CD8-positive, alpha-beta memory T cell (primary cell): Measurements from ENCODE around the gene ALPL. TPM values are rescaled to one million over a fixed set of nuclear protein-coding genes. Genes with fewer than 3 reads are reported as not detected.
"Not testable (repeated sequence)": the region's sequence is repeated elsewhere in the genome, so short reads cannot be mapped to it uniquely, and the experiment has no call there.

Experiments used
- CTCF ChIA-PET: fragments of 350-600 bp; sonication (Branson Sonifier 250); formaldehyde crosslinking; loops from one replicate; lab custom pipeline; 2021; ENCODE audit warnings: antibody characterized with exemption; lab: Charles Lee
- POLR2A ChIA-PET: fragments of 350-600 bp; sonication (Branson Sonifier 250); formaldehyde crosslinking; loops from one replicate; lab custom pipeline; 2021; ENCODE audit warnings: antibody characterized with exemption; lab: Charles Lee
- DNase-seq, 5 donors: peaks; one replicate each; pipeline versions ENCODE4 v3.0.0 to v3.0.0-alpha.2; 2020 to 2022; ENCODE audit warnings: mixed read lengths in 1 of 5
- H3K27ac ChIP-seq: one replicate; pipeline ENCODE4 v1.7.0; 2013; ENCODE audit warnings: low read depth, mild to moderate bottlenecking, low read length, moderate library complexity
- H3K27me3 ChIP-seq: 2 replicates; pipeline ENCODE4 v1.7.0; 2013; ENCODE audit warnings: low read length, mild to moderate bottlenecking; ENCODE audit not compliant: insufficient read depth, poor library complexity, severe bottlenecking
- H3K36me3 ChIP-seq: 2 replicates; pipeline ENCODE4 v1.7.0; 2013; ENCODE audit warnings: mild to moderate bottlenecking, low read length, moderate library complexity; ENCODE audit not compliant: insufficient read depth
- H3K4me1 ChIP-seq: 2 replicates; pipeline ENCODE4 v1.7.0; 2013; ENCODE audit warnings: mild to moderate bottlenecking, low read length, moderate library complexity; ENCODE audit not compliant: insufficient read depth
- H3K4me3 ChIP-seq: 2 replicates; pipeline ENCODE4 v1.7.0; 2013; ENCODE audit warnings: mild to moderate bottlenecking, low read length
- H3K9me3 ChIP-seq: 2 replicates; pipeline ENCODE4 v1.7.0; 2013; ENCODE audit warnings: mild to moderate bottlenecking, low read length
- H3K27ac Mint-ChIP-seq, 8 donors: one replicate each; pipeline ENCODE4 v1.8.0; 2020 to 2021; ENCODE audit warnings: mixed read lengths in 8 of 8, mild to moderate bottlenecking in 6 of 8, inconsistent platforms in 3 of 8, moderate library complexity in 3 of 8
- H3K27me3 Mint-ChIP-seq, 2 donors: one replicate each; pipeline ENCODE4 v1.8.0; 2020 to 2021; ENCODE audit warnings: mixed read lengths in 2 of 2, mild to moderate bottlenecking in 1 of 2, moderate library complexity in 1 of 2
- H3K36me3 Mint-ChIP-seq, 3 donors: one replicate each; pipeline ENCODE4 v1.8.0; 2020 to 2021; ENCODE audit warnings: mixed read lengths in 3 of 3, inconsistent platforms in 1 of 3, mild to moderate bottlenecking in 1 of 3
- H3K4me1 Mint-ChIP-seq, 3 donors: one replicate each; pipeline ENCODE4 v1.8.0; 2020 to 2021; ENCODE audit warnings: mixed read lengths in 3 of 3, inconsistent platforms in 1 of 3, mild to moderate bottlenecking in 1 of 3
- H3K4me3 Mint-ChIP-seq, 7 donors: one replicate each; pipeline ENCODE4 v1.8.0; 2020 to 2021; ENCODE audit warnings: mixed read lengths in 7 of 7, mild to moderate bottlenecking in 6 of 7, moderate library complexity in 4 of 7, inconsistent platforms in 2 of 7
- H3K9me3 Mint-ChIP-seq, 5 donors: one replicate each; pipeline ENCODE4 v1.8.0; 2020 to 2022; ENCODE audit warnings: mixed read lengths in 5 of 5, mild to moderate bottlenecking in 3 of 5, moderate library complexity in 2 of 5, inconsistent platforms in 1 of 5
- polyA plus RNA-seq: library from polyadenylated mRNA; unstranded; fragments of 300-500 nt; fragmentation: Illumina TruSeq; gene quantifications from one replicate; pipeline ENCODE4 v1.2.3, GENCODE V29; 2021
- total RNA-seq, 2 experiments: library from RNA; stranded (reverse); gene quantifications; one replicate each; pipeline ENCODE4 v1.2.3, GENCODE V29; 2021

Gene ALPL
- total and polyA plus RNA-seq, 3 experiments from 2014 or later: not detected

GRCh38 chr1:21563971-21564370 is 54.7 kb downstream of the ALPL start:
- Histone ChIP-seq H3K27ac (no peak overlapping the region), H3K36me3 (no peaks in the 10 kb centered on the region), H3K9me3 (no peaks in the 10 kb centered on the region), H3K4me3 (no peak overlapping the region), H3K4me1 (no peaks in the 10 kb centered on the region), H3K27me3 (no peaks in the 10 kb centered on the region)
- Mint-ChIP-seq H3K4me1 (no peaks in the 10 kb centered on the region), H3K27me3 (peaks cover 0 to 11% of the 10 kb centered on the region in 2 donors), H3K4me3 (no peak overlapping the region), H3K9me3 (no peaks in the 10 kb centered on the region), H3K27ac (no peak overlapping the region), H3K36me3 (no peaks in the 10 kb centered on the region)
- ChIA-PET CTCF (no interaction called here), POLR2A (no interaction called here)
- DNase-seq: no peak

- Histone ChIP-seq H3K27me3 (no peaks in the 10 kb centered on the region), H3K9me3 (no peaks in the 10 kb centered on the region), H3K27ac (no peak overlapping the region), H3K4me3 (no peak overlapping the region), H3K36me3 (no peaks in the 10 kb centered on the region), H3K4me1 (no peaks in the 10 kb centered on the region)
- DNase-seq: no peak
- Mint-ChIP-seq H3K27me3 (peaks cover 0 to 7% of the 10 kb centered on the region in 2 donors), H3K27ac (peak overlapping the region in 2 of 8 donors; percentile 6 to 43), H3K4me1 (no peaks in the 10 kb centered on the region), H3K36me3 (no peaks in the 10 kb centered on the region), H3K9me3 (no peaks in the 10 kb centered on the region), H3K4me3 (no peak overlapping the region)
- ChIA-PET POLR2A (no interaction called here), CTCF (no interaction called here)
Measured at GRCh38 chr1:21564521-21565095, 55.4 kb downstream of the ALPL start.

GRCh38 chr1:21565285-21565684 is 56.1 kb downstream of the ALPL start:
- Mint-ChIP-seq H3K4me3 (no peak overlapping the region), H3K9me3 (no peaks in the 10 kb centered on the region)
- POLR2A ChIA-PET: no interaction called here

GRCh38 chr1:21566361-21566760 is 57.1 kb downstream of the ALPL start:
- H3K9me3 ChIP-seq, H3K4me3 ChIP-seq, H3K27me3 ChIP-seq, H3K27me3 Mint-ChIP-seq, CTCF ChIA-PET, H3K27ac Mint-ChIP-seq, H3K4me3 Mint-ChIP-seq, H3K36me3 Mint-ChIP-seq, DNase-seq, H3K4me1 ChIP-seq, H3K27ac ChIP-seq, H3K36me3 ChIP-seq, H3K4me1 Mint-ChIP-seq, H3K9me3 Mint-ChIP-seq, POLR2A ChIA-PET: not testable (repeated sequence)

More at GRCh38 chr1:21565285-21565684, 56.1 kb downstream of the ALPL start:
- Histone ChIP-seq H3K27ac (no peak overlapping the region), H3K4me1 (no peaks in the 10 kb centered on the region), H3K4me3 (no peak overlapping the region), H3K36me3 (no peaks in the 10 kb centered on the region), H3K27me3 (no peaks in the 10 kb centered on the region), H3K9me3 (no peaks in the 10 kb centered on the region)
- DNase-seq: no peak
- Mint-ChIP-seq H3K4me1 (no peaks in the 10 kb centered on the region), H3K36me3 (no peaks in the 10 kb centered on the region), H3K27ac (no peak overlapping the region), H3K27me3 (peaks cover 0 to 3% of the 10 kb centered on the region in 2 donors)
- CTCF ChIA-PET: no interaction called here

- H3K9me3 Mint-ChIP-seq: no peaks in the 10 kb centered on the region
- H3K4me3 Mint-ChIP-seq: no peak overlapping the region
- no peaks in the 10 kb centered on the region for H3K4me1 Mint-ChIP-seq
- Histone ChIP-seq H3K36me3 (no peaks in the 10 kb centered on the region), H3K4me3 (no peak overlapping the region), H3K27me3 (no peaks in the 10 kb centered on the region), H3K4me1 (no peaks in the 10 kb centered on the region), H3K9me3 (no peaks in the 10 kb centered on the region), H3K27ac (no peak overlapping the region)
- ChIA-PET POLR2A (no interaction called here), CTCF (no interaction called here)
- DNase-seq: no peak
- peak overlapping the region in 1 of 8 donors; percentile 65 for H3K27ac Mint-ChIP-seq
- H3K36me3 Mint-ChIP-seq: no peaks in the 10 kb centered on the region
- H3K27me3 Mint-ChIP-seq: peaks cover 3% of the 10 kb centered on the region in 2 donors
Measured at GRCh38 chr1:21567241-21568005, 58.2 kb downstream of the ALPL start.

GRCh38 chr1:21568006-21568746 is 59.0 kb downstream of the ALPL start:
- POLR2A ChIA-PET: no interaction called here
- CTCF ChIA-PET: no interaction called here
- peaks cover 3% of the 10 kb centered on the region in 2 donors for H3K27me3 Mint-ChIP-seq
- no peak overlapping the region for H3K27ac Mint-ChIP-seq
- DNase-seq: no peak
- H3K27me3 ChIP-seq: no peaks in the 10 kb centered on the region
- no peaks in the 10 kb centered on the region for H3K9me3 ChIP-seq
- no peak overlapping the region for H3K4me3 ChIP-seq
- H3K4me3 Mint-ChIP-seq: no peak overlapping the region
- H3K27ac ChIP-seq: no peak overlapping the region
- H3K36me3 Mint-ChIP-seq: no peaks in the 10 kb centered on the region
- H3K36me3 ChIP-seq: no peaks in the 10 kb centered on the region
- no peaks in the 10 kb centered on the region for H3K4me1 Mint-ChIP-seq
- H3K9me3 Mint-ChIP-seq: no peaks in the 10 kb centered on the region
- H3K4me1 ChIP-seq: no peaks in the 10 kb centered on the region

- POLR2A ChIA-PET: no interaction called here
- H3K4me3 Mint-ChIP-seq: no peak overlapping the region
- no peaks in the 10 kb centered on the region for H3K36me3 Mint-ChIP-seq
- no peaks in the 10 kb centered on the region for H3K9me3 Mint-ChIP-seq
- H3K27ac Mint-ChIP-seq: no peak overlapping the region
- Histone ChIP-seq H3K27ac (no peak overlapping the region), H3K4me1 (no peaks in the 10 kb centered on the region), H3K27me3 (no peaks in the 10 kb centered on the region), H3K36me3 (no peaks in the 10 kb centered on the region), H3K4me3 (no peak overlapping the region), H3K9me3 (no peaks in the 10 kb centered on the region)
- DNase-seq: no peak
- CTCF ChIA-PET: interaction anchor here (0.7 kb wide), 1 partner anchor 19 kb away, joined by 3 read pairs; no protein-coding TSS in a partner anchor
- peaks cover 3 to 8% of the 10 kb centered on the region in 2 donors for H3K27me3 Mint-ChIP-seq
- no peaks in the 10 kb centered on the region for H3K4me1 Mint-ChIP-seq
Measured at GRCh38 chr1:21568809-21569385, 59.7 kb downstream of the ALPL start.
